Urothelium cell line (cell line): ENCODE data around the gene KATNIP.

Experiments used
- DNase-seq: peaks from one replicate; pipeline ENCODE4 v3.0.0; 2011; ENCODE audit warnings: low spot score, mixed read lengths
- FAIRE-seq: peaks from 2 replicates; lab custom pipeline; 2011; peaks lifted over from hg19 to GRCh38; lab: Jason Lieb, UNC

KATNIP gene

DNA sequence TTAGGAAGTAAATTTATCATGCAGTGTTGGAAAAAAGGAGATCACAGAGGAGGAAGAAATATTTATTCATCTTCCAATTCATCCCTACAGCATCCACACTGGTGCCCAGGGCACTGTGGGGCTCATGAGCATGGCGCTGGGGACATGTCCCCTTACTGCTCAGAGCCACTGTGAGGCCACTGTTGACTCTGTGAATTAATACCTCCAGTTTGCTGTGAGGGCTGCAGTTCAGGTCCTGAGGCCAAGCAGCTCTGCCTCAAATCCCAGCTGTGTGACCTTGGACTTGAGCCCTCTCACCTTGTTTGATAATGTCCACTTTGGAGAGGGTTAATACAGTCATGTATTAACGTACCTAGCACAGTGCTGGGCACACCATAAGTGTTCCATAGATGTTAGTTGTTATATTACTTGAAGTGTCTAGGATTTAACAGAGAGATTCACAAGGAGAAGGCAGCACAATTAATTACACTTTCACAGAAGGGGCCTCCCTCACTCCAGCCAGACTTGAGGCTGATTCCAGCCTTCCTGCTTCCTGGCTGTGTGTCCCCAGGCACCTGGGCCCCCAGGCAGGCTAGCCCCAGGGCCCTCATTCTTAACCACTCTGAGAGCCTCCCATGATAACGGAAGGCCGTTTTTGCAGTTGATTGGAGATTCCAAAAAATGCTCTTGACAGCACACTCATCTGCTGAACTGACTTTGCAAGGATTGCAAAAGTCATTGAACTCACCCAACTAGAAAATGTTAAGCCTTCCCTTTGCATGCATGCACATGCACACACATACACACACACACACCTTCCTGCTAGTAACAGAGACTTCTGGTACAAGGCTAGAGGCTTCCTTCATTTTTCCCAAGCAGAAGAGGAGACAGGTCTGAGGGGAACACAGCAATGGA is 29.4 kb downstream of the KATNIP start:
- no peak for FAIRE-seq
- peak; percentile 9 for DNase-seq

DNA sequence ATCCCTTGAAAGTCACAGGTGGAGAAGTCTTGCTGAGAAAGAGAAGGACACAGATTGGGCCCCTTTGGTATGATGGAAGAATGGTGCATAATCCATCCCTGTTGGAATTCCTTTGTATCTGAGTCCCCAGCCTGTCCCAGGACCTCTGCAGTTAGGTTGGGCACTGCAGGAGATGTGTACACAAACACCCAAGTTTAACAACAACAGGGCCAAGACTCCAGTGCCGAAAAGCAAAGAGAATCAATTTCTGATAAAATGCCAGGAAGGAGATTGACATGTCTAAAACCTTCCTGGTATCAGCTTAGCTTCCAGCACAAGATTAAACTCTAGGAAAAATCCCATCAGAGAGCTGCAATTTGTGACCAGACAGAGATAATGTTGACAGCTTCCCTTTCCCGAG is 32.9 kb downstream of the KATNIP start:
- FAIRE-seq: no peak
- DNase-seq: no peak

DNA sequence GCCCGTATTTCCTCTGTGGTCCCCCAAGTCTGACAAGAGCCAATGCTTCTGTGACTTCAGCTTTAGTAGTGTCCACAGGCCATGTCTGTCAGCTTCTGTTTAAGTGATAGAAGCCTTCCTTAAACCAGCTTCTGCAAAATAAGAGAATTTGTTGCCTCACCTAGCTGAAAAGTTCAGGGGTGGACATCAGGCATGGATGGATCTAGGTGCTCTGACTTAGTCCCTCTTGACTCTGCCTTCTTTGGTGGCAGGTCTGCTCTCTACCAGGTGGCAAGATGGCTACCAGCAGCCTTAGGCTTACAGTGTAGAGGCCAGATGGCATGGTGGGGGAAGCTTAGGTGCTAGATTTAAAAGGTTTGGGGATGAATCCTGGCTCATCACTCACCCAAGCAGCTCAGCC is 33.7 kb downstream of the KATNIP start:
- DNase-seq (no peak), FAIRE-seq (no peak)

DNA sequence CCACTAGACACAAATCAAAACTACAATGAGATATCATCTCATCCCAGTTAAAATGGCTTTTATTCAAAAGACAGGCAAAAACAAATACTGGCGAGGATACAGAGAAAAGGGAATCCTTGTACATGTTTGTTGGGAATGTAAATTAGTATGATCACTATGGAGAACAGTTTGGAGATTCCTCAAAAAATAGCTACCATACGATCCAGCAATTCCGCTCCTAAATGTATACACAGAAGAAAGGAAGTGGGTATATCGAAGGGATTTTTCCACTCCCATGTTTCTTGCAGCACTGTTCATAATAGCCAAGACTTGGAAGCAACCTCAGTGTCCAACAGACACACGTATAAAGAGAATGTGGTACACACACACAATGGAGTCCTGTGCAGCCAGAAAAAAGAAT is 35.3 kb downstream of the KATNIP start:
- FAIRE-seq (no peak), DNase-seq (no peak)

DNA sequence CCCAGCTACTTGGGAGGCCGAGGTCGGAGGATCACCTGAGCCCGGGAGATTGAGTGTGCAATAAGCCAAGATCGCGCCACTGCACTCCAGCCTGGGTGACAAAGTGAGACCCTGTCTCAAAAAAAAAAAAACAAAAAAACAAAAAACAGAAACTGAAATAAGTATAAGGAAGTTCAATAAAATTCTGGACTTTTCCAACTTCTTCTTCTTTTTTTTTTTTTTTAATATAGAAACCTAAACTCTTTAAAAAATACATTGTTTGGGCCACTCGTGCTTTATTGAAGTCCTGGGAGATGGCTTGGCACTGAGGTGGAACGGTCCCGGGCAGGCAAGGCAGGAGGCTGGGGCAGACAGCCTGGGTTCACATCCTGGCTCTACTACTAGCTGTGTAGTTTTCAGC is 36.8 kb downstream of the KATNIP start:
- FAIRE-seq (no peak), DNase-seq (no peak)

DNA sequence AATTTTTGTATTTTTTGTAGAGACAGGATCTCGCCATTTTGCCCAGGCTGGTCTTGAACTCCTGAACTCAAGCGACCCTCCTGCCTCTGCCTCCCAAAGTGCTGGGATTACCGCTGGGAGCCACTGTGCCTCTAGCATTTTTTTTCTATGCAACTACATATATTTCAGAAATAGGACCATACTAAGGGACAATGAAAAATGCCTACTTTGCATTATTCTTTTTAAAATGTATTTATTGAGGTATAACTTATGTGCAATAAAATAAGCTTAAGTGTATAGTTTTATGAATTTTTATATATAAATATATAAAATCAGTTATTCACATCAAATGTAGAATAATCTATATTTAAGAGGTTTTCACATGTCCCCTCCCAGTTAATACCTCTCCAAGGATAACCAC is 38.1 kb downstream of the KATNIP start:
- FAIRE-seq: no peak
- DNase-seq: no peak

DNA sequence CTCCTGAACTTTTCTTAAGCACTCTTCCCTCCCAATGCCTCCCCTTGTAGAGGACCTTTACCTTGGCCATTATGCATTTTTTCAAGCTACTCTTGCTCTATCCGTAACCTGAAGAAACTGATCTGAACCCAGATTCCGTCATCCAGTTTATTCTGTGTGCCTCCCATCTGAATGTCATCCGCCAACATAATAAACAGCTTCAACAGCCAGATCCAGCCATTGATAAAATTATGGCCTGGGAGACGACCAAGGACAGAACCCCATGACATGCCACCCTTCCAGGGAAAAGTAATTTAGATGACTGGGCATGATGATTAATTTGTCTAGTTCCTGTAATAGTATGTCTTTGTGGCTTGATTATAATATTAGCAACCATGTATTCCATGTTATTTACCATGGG is 41.9 kb downstream of the KATNIP start:
- DNase-seq (no peak), FAIRE-seq (no peak)

DNA sequence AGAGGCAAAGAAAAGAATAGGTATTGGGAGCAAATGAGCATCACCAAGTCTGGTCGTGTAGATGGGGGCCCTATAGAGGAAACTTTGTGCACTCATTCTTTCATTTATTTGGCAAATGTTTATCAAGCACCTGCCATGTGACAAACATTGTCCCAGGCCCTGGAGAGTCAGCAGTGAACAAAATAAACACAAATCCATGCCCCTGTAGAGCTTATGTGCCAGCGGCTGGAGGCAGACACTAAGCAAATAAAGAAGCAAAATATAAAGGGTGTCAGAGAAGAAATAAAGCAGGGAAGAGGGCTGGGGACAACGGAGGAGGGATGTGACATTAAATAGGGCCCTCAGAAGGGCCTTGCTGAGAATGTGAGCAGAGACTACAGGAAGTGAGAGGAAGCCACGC is 45.5 kb downstream of the KATNIP start:
- FAIRE-seq (no peak), DNase-seq (no peak)

DNA sequence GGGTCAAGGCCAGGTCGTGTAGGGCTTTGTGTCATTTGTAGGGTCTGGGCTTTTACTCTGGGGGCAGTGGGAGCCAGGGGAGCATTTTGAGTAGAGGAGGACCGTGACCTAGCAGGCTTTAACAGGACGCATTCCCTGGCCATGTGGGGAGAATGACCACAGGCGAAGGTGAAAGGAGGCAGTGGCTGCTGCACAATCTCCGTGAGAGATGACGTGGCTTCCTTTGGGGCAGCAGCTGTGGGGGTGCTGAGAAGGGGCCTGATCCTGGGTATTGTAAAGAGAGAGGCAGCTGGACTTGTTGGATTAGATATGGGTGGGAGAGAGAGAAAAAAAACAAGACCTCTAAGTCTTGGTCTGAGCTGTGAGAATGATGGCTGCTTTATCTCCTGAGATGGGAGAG is 46.0 kb downstream of the KATNIP start:
- DNase-seq (no peak), FAIRE-seq (no peak)

DNA sequence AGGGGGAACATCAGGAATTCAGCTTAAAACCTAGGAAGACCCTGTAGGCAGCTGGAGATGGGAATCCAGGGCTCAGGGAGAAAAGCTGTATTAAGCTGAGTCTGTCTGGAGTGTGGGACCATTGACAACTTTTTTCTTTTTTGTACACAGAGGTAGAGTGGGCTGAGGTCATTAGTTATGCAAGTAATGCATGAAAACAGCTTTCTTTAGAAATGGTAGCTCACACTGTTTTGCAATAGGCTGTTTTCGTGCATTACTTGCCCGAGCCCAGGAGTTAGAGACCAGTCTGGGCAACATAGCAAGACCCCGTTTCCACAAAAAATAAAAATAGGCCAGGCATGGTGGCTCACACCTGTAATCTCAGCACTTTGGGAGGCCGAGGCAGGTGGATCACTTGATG is 46.5 kb downstream of the KATNIP start:
- FAIRE-seq (no peak), DNase-seq (no peak)

DNA sequence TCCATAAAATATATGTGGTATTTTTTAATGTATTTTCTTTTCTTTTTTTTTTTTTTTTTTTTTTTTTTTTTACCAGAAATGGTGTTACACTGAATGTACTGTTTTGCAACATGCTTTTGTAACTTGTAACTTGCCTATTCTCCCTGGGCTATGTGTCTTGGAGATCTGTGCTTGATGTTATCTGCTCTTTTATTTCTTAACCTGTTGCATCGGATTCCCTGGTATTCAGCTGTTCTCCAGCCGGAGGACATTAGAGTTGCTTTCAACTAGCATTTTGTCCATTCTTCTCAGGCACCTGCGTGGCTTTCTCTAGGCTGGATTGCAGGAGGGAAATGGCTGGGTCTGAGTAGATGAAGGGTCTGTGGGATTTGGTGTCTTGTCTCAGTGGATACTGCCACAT is 47.4 kb downstream of the KATNIP start:
- DNase-seq (no peak), FAIRE-seq (no peak)

DNA sequence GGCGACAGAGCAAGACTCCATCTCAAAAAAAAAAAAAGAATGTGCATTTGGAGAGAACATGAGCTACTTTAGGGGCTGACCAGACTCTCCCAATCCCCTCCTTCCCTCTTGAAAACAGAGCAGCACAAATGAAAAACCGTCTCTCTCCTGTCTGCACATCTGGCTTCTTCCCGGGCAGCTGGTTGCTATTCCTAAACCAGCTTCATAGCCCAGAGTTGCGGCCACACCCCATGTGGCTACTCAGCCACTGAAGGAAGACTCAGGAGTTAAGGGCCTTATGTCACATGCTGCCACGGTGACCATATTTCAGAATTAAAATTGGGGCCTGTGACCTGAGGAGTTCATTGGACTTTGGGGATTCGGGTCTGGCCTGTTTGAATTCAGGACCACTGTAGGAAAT is 48.3 kb downstream of the KATNIP start:
- FAIRE-seq (no peak), DNase-seq (no peak)

DNA sequence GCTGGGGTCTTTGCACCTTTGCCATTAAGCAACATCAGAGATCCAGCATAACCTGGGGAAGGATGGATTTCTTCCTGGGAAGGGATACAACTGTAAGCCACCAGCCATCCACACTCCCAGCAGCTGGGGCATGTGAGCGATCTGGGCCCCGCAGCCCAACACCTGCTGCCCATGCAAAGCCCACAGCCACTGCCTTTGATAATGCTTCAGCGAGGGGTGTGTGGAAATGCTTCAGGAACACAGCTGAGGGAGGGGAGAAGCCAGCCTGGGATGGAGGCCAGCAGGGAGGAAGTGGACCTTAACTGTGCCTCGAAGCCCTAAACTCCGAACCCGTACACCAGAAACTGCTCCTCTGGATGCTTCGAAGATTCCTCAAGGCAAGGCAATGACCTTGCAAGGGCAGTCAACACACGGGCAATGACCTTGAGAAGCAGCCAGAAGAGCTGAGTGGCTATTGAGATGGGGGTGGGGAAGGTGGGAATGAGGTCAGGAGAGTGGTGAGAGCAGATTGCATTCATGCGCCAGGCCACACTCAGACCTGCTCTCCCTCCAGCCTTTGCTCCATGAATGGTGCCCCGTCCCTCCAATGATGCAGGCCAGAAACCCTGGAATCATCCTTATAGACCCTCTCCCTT is 49.1 kb downstream of the KATNIP start:
- DNase-seq (no peak), FAIRE-seq (no peak)

DNA sequence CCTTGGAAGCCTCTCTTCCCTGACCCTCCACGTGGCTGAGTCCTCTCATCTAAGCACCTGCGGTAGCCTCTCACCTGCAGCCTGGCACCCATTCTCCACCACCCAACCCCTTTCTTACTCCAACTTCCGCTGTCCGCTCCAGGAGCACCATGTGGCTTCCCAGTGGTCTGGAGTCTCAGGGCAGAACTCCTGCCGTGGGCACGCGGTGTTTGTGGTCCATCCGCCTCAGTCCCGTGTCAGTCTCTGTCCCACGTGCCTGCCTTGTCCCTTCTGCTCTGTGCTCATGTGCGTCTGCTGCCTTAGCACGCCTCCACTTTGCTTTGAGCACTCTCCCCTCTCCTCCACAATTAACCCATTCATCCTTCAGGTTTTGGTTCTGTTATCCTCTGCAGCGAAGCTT is 49.7 kb downstream of the KATNIP start:
- FAIRE-seq (no peak), DNase-seq (no peak)
